Endothelial cell of umbilical vein (primary cell): Measurements from ENCODE around the gene PALMD. TPM values are rescaled to one million over a fixed set of nuclear protein-coding genes. Genes with fewer than 3 reads are reported as not detected.

Experiments
- BruUV-seq: library from RNA; stranded (reverse); fragments of 400-500 nt; replicated peaks from 2 replicates; lab custom pipeline; 2021; lab: Mats Ljungman, UMichigan
- CTCF ChIA-PET: fragments of 300-600, 350-600 bp; sonication (Branson Sonifier 250); formaldehyde crosslinking; loops from one replicate; lab custom pipeline; 2021; ENCODE audit warnings: antibody characterized with exemption, inconsistent platforms; lab: Charles Lee
- POLR2A ChIA-PET: fragments of 300-600, 350-600 bp; sonication (Branson Sonifier 250); formaldehyde crosslinking; loops from one replicate; lab custom pipeline; 2021; ENCODE audit warnings: antibody characterized with exemption, inconsistent platforms; lab: Charles Lee
- DNase-seq: peaks from one replicate; pipeline ENCODE4 v3.0.0-alpha.2; 2011; ENCODE audit warnings: low read depth, low spot score
- FAIRE-seq: peaks from 2 replicates; lab custom pipeline; 2011; peaks lifted over from hg19 to GRCh38; lab: Jason Lieb, UNC
- H2AFZ ChIP-seq: 2 replicates; pipeline ENCODE4 v1.6.0; 2012; ENCODE audit warnings: low read depth, low read length, control low read depth, inconsistent platforms
- H3K27ac ChIP-seq: 2 replicates; pipeline ENCODE4 v1.5.1; 2011; ENCODE audit warnings: low read depth, mild to moderate bottlenecking, control low read depth, low read length, moderate library complexity; ENCODE audit not compliant: insufficient read depth
- H3K27me3 ChIP-seq, 2 experiments: 2 replicates each; pipeline versions ENCODE4 v1.6.0 to v1.6.1; 2011; ENCODE audit warnings: low read length in 2 of 2, mixed read lengths in 1 of 2; ENCODE audit not compliant: control insufficient read depth in 2 of 2, insufficient read depth in 2 of 2
- H3K36me3 ChIP-seq, 2 experiments: 2 replicates in 1 of 2; 3 replicates in 1 of 2; pipeline ENCODE4 v1.5.1; 2011; ENCODE audit warnings: low read length in 2 of 2, mild to moderate bottlenecking in 1 of 2, moderate library complexity in 1 of 2; ENCODE audit not compliant: control insufficient read depth in 2 of 2, insufficient read depth in 2 of 2; ENCODE audit errors: extremely low read depth in 1 of 2
- H3K4me1 ChIP-seq: 3 replicates; pipeline ENCODE4 v1.5.1; 2011; ENCODE audit warnings: mild to moderate bottlenecking, low read length; ENCODE audit not compliant: control insufficient read depth, insufficient read depth; ENCODE audit errors: extremely low read depth
- H3K4me2 ChIP-seq: 2 replicates; pipeline ENCODE4 v1.6.1; 2011; ENCODE audit warnings: low read length, control low read depth, mixed read lengths; ENCODE audit not compliant: insufficient read depth
- H3K4me3 ChIP-seq, 3 experiments: fragments of 200-600 bp in 1 of 3; sonication (generic), shearing (Covaris generic) in 1 of 3; replicated peaks in 1 of 3; 2 replicates each; pipeline ENCODE4 v1.5.1; 2011 to 2016; ENCODE audit warnings: control low read depth in 3 of 3, low read length in 3 of 3, mild to moderate bottlenecking in 2 of 3, inconsistent platforms in 1 of 3, low read depth in 1 of 3, moderate library complexity in 1 of 3; ENCODE audit not compliant: insufficient read depth in 1 of 3
- H3K79me2 ChIP-seq: 2 replicates; pipeline ENCODE4 v1.6.0; 2012; ENCODE audit warnings: low read length, inconsistent platforms; ENCODE audit not compliant: control insufficient read depth, insufficient read depth
- H3K9ac ChIP-seq: replicated peaks from 2 replicates; pipeline ENCODE3; 2011; ENCODE audit warnings: low read length, control low read depth; ENCODE audit not compliant: insufficient read depth; ENCODE audit errors: extremely low read depth
- H3K9me1 ChIP-seq: replicated peaks from 3 replicates; pipeline ENCODE4 v1.6.0; 2011; ENCODE audit warnings: mild to moderate bottlenecking, low read length; ENCODE audit not compliant: control insufficient read depth, insufficient read depth; ENCODE audit errors: extremely low read depth
- H3K9me3 ChIP-seq: replicated peaks from 2 replicates; pipeline ENCODE4 v1.5.1; 2012; ENCODE audit warnings: low read length, inconsistent platforms; ENCODE audit not compliant: control insufficient read depth, insufficient read depth
- H4K20me1 ChIP-seq: replicated peaks from 2 replicates; pipeline ENCODE3; 2011; ENCODE audit warnings: mild to moderate bottlenecking, low read length; ENCODE audit not compliant: control insufficient read depth, insufficient read depth; ENCODE audit errors: extremely low read depth
- JUN ChIP-seq: IDR thresholded peaks from 2 replicates; pipeline ENCODE4 v1.6.1; 2011; ENCODE audit warnings: borderline replicate concordance, low read depth; ENCODE audit not compliant: insufficient read length, insufficient read depth
- POLR2A ChIP-seq: IDR thresholded peaks from 2 replicates; pipeline ENCODE4 v1.6.1; 2012; ENCODE audit warnings: low read depth, mild to moderate bottlenecking, control low read depth, low read length
- POLR2AphosphoS5 ChIP-seq: IDR thresholded peaks from 2 replicates; pipeline ENCODE4 v1.6.1; 2012; ENCODE audit warnings: low read depth, mild to moderate bottlenecking, control low read depth, low read length, moderate library complexity; ENCODE audit not compliant: insufficient read depth
- dilution Hi-C: fragments of 300-500 bp; cut with MboI; formaldehyde crosslinking; loops from one replicate; pipeline ENCODE4 v1.15.0; 2019; ENCODE audit warnings: low sequenced_read_pairs; ENCODE audit not compliant: extremely low pct_ligation_motif_present
- intact Hi-C: fragments of 100-400 bp; cut with micrococcal nuclease; formaldehyde crosslinking; loops from one replicate; pipeline ENCODE4 v1.10.0; 2022
- polyA plus RNA-seq, 4 experiments: library from polyadenylated mRNA; depleted of rRNA in 3 of 4; stranded (reverse) in 3 of 4; unstranded in 1 of 4; fragments of >200 nt; gene quantifications; 2 replicates each; pipeline versions ENCODE4 v1.2.1 to v1.2.3, GENCODE V29; 2011 to 2012; ENCODE audit warnings: missing spikeins in 1 of 4
- total RNA-seq: library from RNA; stranded (reverse); gene quantifications from 2 replicates; pipeline ENCODE4 v1.2.3, GENCODE V29; 2021
- TF ChIP-seq, protein P1 (sequence below): IDR thresholded peaks from 2 replicates; pipeline ENCODE4 v1.6.1; 2011; ENCODE audit not compliant: insufficient read depth, insufficient read length
- TF ChIP-seq, protein P2 (sequence below), 2 donors: IDR thresholded peaks; 1 replicate in 1 of 2; 2 replicates in 1 of 2; pipeline ENCODE4 v1.5.1; 2011; ENCODE audit warnings: low read length in 2 of 2, mild to moderate bottlenecking in 2 of 2, moderate library complexity in 2 of 2, control low read depth in 1 of 2, inconsistent platforms in 1 of 2, low read depth in 1 of 2; ENCODE audit not compliant: insufficient read depth in 1 of 2; ENCODE audit errors: extremely low read depth in 1 of 2

Gene PALMD
- total and polyA plus RNA-seq, 2 donors (not counting 3 experiments of a cell fraction or from before 2014, with no cell fraction given): 52.6 to 137 TPM

- Histone ChIP-seq H3K4me2 (no peak overlapping the region), H3K36me3 (peaks cover 23 to 29% of the 10 kb centered on the region in 2 experiments), H3K79me2 (peaks cover 7% of the 10 kb centered on the region), H3K4me1 (peaks cover 57% of the 10 kb centered on the region), H4K20me1 (no peaks in the 10 kb centered on the region), H3K9me3 (no peaks in the 10 kb centered on the region), H3K27me3 (no peaks in the 10 kb centered on the region), H2AFZ (no peak overlapping the region), H3K4me3 (no peak overlapping the region), H3K9ac (peak overlapping the region; percentile 5), H3K27ac (peak overlapping the region; percentile 48), H3K9me1 (no peaks in the 10 kb centered on the region)
- intact Hi-C loops (loop anchor here (1.0 kb wide), 2 partner anchors 22 to 505 kb away; no protein-coding TSS in a partner anchor), dilution Hi-C loops (no loop called here)
- DNase-seq (peak; percentile 95), FAIRE-seq (peak; percentile 49)
- POLR2A ChIA-PET: interaction anchor here (1.2 to 1.3 kb wide), 4 partner anchors 11 to 41 kb away, joined by 3 to 9 read pairs (median 3); no protein-coding TSS in a partner anchor
- CTCF ChIA-PET: interaction anchor here (0.6 to 2.8 kb wide), 28 partner anchors 8 to 936 kb away, joined by 3 to 19 read pairs (median 4); partner anchors contain the start of gene PALMD
- no TSS peak for BruUV-seq
- TF ChIP-seq JUN (no peak), POLR2AphosphoS5 (peak; percentile 61), POLR2A (peak; percentile 67)
- TF ChIP-seq, protein P1, sequence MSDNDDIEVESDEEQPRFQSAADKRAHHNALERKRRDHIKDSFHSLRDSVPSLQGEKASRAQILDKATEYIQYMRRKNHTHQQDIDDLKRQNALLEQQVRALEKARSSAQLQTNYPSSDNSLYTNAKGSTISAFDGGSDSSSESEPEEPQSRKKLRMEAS: peak; percentile 18
- TF ChIP-seq, protein P2, sequence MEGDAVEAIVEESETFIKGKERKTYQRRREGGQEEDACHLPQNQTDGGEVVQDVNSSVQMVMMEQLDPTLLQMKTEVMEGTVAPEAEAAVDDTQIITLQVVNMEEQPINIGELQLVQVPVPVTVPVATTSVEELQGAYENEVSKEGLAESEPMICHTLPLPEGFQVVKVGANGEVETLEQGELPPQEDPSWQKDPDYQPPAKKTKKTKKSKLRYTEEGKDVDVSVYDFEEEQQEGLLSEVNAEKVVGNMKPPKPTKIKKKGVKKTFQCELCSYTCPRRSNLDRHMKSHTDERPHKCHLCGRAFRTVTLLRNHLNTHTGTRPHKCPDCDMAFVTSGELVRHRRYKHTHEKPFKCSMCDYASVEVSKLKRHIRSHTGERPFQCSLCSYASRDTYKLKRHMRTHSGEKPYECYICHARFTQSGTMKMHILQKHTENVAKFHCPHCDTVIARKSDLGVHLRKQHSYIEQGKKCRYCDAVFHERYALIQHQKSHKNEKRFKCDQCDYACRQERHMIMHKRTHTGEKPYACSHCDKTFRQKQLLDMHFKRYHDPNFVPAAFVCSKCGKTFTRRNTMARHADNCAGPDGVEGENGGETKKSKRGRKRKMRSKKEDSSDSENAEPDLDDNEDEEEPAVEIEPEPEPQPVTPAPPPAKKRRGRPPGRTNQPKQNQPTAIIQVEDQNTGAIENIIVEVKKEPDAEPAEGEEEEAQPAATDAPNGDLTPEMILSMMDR (IDR thresholded peaks at IDR 0.05; ENCODE audit: extremely low read depth in 1 of 2, insufficient read depth in 1 of 2, low read depth in 1 of 2, low read length in 2 of 2): peak; percentile 63 to 67
These were observed 39.7 kb downstream of the PALMD start for GRCh38 chr1:99685516-99686180.
